SK-N-SH (cell line): ENCODE results near the gene PAWR. TPM values are rescaled to one million over a fixed set of nuclear protein-coding genes. Genes with fewer than 3 reads are reported as not detected.

ENCODE experiments used
- CTCF ChIA-PET: fragments of 300-600, 350-600 bp; formaldehyde crosslinking; extraction: SDS; loops from one replicate; lab custom pipeline; 2021; lab: Yijun Ruan, JAX
- POLR2A ChIA-PET: fragments of 350-600 bp; sonication (Branson Sonifier 250); formaldehyde crosslinking; extraction: SDS; loops from one replicate; lab custom pipeline; 2020; ENCODE audit warnings: antibody characterized with exemption, inconsistent platforms; lab: Yijun Ruan, JAX
- DNase-seq: peaks from one replicate; pipeline ENCODE4 v3.0.0; 2012
- H2AFZ ChIP-seq: fragments of 200-600 bp; sonication (generic); 2 replicates; pipeline ENCODE4 v1.8.1; 2016; ENCODE audit warnings: antibody characterized with exemption, mild to moderate bottlenecking, low read depth
- H3F3A ChIP-seq: fragments of 200-600 bp; sonication (generic); replicated peaks from 2 replicates; pipeline ENCODE3; 2016; ENCODE audit warnings: antibody characterized with exemption, mild to moderate bottlenecking; ENCODE audit not compliant: insufficient read depth
- H3K27ac ChIP-seq, 2 experiments: fragments of 200-500 bp in 1 of 2; fragments of 200-600 bp in 1 of 2; sonication (Bioruptor generic) in 1 of 2; sonication (generic), shearing (Covaris generic) in 1 of 2; 2 replicates each; pipeline versions ENCODE4 v1.5.1 to v1.6.1; 2014 to 2016; ENCODE audit warnings: low read depth in 2 of 2, inconsistent platforms in 1 of 2, low read length in 1 of 2, mild to moderate bottlenecking in 1 of 2, mixed read lengths in 1 of 2
- H3K27me3 ChIP-seq: fragments of 200-600 bp; sonication (generic), shearing (Covaris generic); 2 replicates; pipeline ENCODE4 v1.6.1; 2016; ENCODE audit warnings: mixed run types; ENCODE audit not compliant: insufficient read depth
- H3K36me3 ChIP-seq, 2 experiments: fragments of 200-500 bp in 1 of 2; fragments of 200-600 bp in 1 of 2; sonication (Bioruptor generic) in 1 of 2; sonication (generic) in 1 of 2; replicated peaks in 1 of 2; 2 replicates each; pipeline versions ENCODE3 to v1.5.1; 2014 to 2016; ENCODE audit warnings: low read length in 1 of 2, mild to moderate bottlenecking in 1 of 2; ENCODE audit not compliant: insufficient read depth in 2 of 2, control insufficient read depth in 1 of 2
- H3K4me1 ChIP-seq, 2 experiments: fragments of 200-500 bp in 1 of 2; fragments of 200-600 bp in 1 of 2; sonication (Bioruptor generic) in 1 of 2; sonication (generic), shearing (Covaris generic) in 1 of 2; 2 replicates each; pipeline versions ENCODE4 v1.5.1 to v1.6.1; 2014 to 2016; ENCODE audit warnings: low read depth in 1 of 2, low read length in 1 of 2, mixed run types in 1 of 2; ENCODE audit not compliant: insufficient read depth in 2 of 2, control insufficient read depth in 1 of 2
- H3K4me2 ChIP-seq: fragments of 200-600 bp; sonication (generic), shearing (Covaris generic); 2 replicates; pipeline ENCODE4 v1.6.1; 2017; ENCODE audit warnings: mixed run types
- H3K4me3 ChIP-seq, 2 experiments: fragments of 200-500 bp in 1 of 2; fragments of 200-600 bp in 1 of 2; sonication (Bioruptor generic) in 1 of 2; sonication (generic), shearing (Covaris generic) in 1 of 2; 2 replicates each; pipeline versions ENCODE4 v1.5.1 to v1.8.1; 2014 to 2016; ENCODE audit warnings: low read depth in 2 of 2, inconsistent platforms in 1 of 2, low read length in 1 of 2, mild to moderate bottlenecking in 1 of 2, mixed read lengths in 1 of 2, moderate library complexity in 1 of 2
- H3K79me2 ChIP-seq: fragments of 200-600 bp; sonication (generic); 2 replicates; pipeline ENCODE4 v1.8.1; 2017; ENCODE audit warnings: mild to moderate bottlenecking; ENCODE audit not compliant: insufficient read depth
- H3K9ac ChIP-seq: fragments of 200-600 bp; sonication (generic); 2 replicates; pipeline ENCODE4 v1.6.1; 2017; ENCODE audit warnings: mixed run types
- H3K9me2 ChIP-seq: fragments of 200-600 bp; sonication (generic); 2 replicates; pipeline ENCODE4 v1.6.1; 2017; ENCODE audit warnings: mixed run types
- H3K9me3 ChIP-seq: fragments of 200-600 bp; sonication (generic); 2 replicates; pipeline ENCODE4 v1.6.1; 2017; ENCODE audit warnings: mixed run types, mild to moderate bottlenecking, moderate library complexity
- H4K20me1 ChIP-seq: fragments of 200-600 bp; sonication (generic); 2 replicates; pipeline ENCODE4 v1.6.1; 2017; ENCODE audit warnings: mild to moderate bottlenecking, mixed run types; ENCODE audit not compliant: insufficient read depth
- ELF1 ChIP-seq: IDR thresholded peaks from 2 replicates; pipeline ENCODE4 v1.4.0; 2012
- GATA2 ChIP-seq: sonication (generic); formaldehyde crosslinking; IDR thresholded peaks from 2 replicates; pipeline ENCODE4 v1.5.0; 2020; ENCODE audit warnings: mild to moderate bottlenecking, missing genetic modification reagents
- IRF3 ChIP-seq: fragments of 150-350 bp; IDR thresholded peaks from 2 replicates; pipeline ENCODE4 v1.6.1; 2016; ENCODE audit warnings: mild to moderate bottlenecking, low read depth, low read length
- NFIC ChIP-seq: IDR thresholded peaks from 2 replicates; pipeline ENCODE4 v1.4.0; 2012; ENCODE audit warnings: borderline replicate concordance
- RXRA ChIP-seq: IDR thresholded peaks from 2 replicates; pipeline ENCODE4 v1.4.0; 2012; ENCODE audit warnings: low read depth, mild to moderate bottlenecking, borderline replicate concordance
- USF1 ChIP-seq: IDR thresholded peaks from 2 replicates; pipeline ENCODE4 v1.4.0; 2012; ENCODE audit warnings: low read depth, borderline replicate concordance
- WGBS: methylation state at CpG from one replicate; pipeline ENCODE4 v1.1.6; 2017; ENCODE audit warnings: low lambda C conversion rate; 5-methylcytosine and 5-hydroxymethylcytosine counted together
- polyA plus RNA-seq, 3 experiments: library from polyadenylated mRNA; depleted of rRNA; stranded (reverse); fragments of >200 nt; gene quantifications; 2 replicates each; pipeline ENCODE4 v1.2.3, GENCODE V29; 2012
- TF ChIP-seq, protein P1 (sequence below): fragments of 150-350 bp; IDR thresholded peaks from 2 replicates; pipeline ENCODE4 v1.6.1; 2017; ENCODE audit warnings: antibody characterized with exemption, low read length, low read depth, borderline replicate concordance

The PAWR gene
- polyA plus RNA-seq, 1 of the 3 experiments (the other 2 are of a cell fraction): 1.8 TPM

- WGBS: 8% methylated on average over 11 of the region's 11 CpGs
- H3K79me2 ChIP-seq: peaks cover 18% of the 10 kb centered on the region
- ChIA-PET CTCF (interaction anchor here (0.7 to 1.8 kb wide), 3 partner anchors 46 to 144 kb away, joined by 3 to 4 read pairs (median 3); no protein-coding TSS in a partner anchor), POLR2A (no interaction called here)
- DNase-seq: peak; percentile 15
- TF ChIP-seq USF1: 0 out of 2 replicates have a peak, but pooled peaks have one; percentile 26
- TF ChIP-seq, protein P1, sequence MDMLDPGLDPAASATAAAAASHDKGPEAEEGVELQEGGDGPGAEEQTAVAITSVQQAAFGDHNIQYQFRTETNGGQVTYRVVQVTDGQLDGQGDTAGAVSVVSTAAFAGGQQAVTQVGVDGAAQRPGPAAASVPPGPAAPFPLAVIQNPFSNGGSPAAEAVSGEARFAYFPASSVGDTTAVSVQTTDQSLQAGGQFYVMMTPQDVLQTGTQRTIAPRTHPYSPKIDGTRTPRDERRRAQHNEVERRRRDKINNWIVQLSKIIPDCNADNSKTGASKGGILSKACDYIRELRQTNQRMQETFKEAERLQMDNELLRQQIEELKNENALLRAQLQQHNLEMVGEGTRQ: no peak
- H3F3A ChIP-seq: peaks cover 8% of the 10 kb centered on the region
- H3K4me3 ChIP-seq: peak overlapping the region; percentile 38 to 71; a peak in 3 of 4 replicates
- no peaks in the 10 kb centered on the region for H3K36me3 ChIP-seq
- H3K27me3 ChIP-seq: no peaks in the 10 kb centered on the region; the same call in 1 of the 2 replicates
- H3K9me2 ChIP-seq: no peaks in the 10 kb centered on the region
- H3K4me1 ChIP-seq: peaks cover 4 to 5% of the 10 kb centered on the region in 2 experiments; a peak in 2 of 4 replicates
- H3K9ac ChIP-seq: peak overlapping the region; percentile 44; the same call in 1 of the 2 replicates
- H4K20me1 ChIP-seq: no peaks in the 10 kb centered on the region
- H3K9me3 ChIP-seq: no peaks in the 10 kb centered on the region
- peak overlapping the region; percentile 95 for H2AFZ ChIP-seq
- peak overlapping the region in 1 of 2 experiments; percentile 77; a peak in 2 of 4 replicates for H3K27ac ChIP-seq
- peak overlapping the region; percentile 76 for H3K4me2 ChIP-seq
Observed at GRCh38 chr12:79691511-79692248, 916 bp upstream of the PAWR start.

GRCh38 chr12:79690142-79690637, 574 bp downstream of the PAWR start:
- Histone ChIP-seq H3K9me3 (no peaks in the 10 kb centered on the region), H3K4me3 (peak overlapping the region; percentile 41 to 71), H3K79me2 (peaks cover 24% of the 10 kb centered on the region), H3K27me3 (no peaks in the 10 kb centered on the region; the same call in 1 of the 2 replicates)
- no peak for TF ChIP-seq NFIC
- TF ChIP-seq, all 33 proteins: peak for 0
- Histone ChIP-seq H2AFZ (peak overlapping the region; percentile 86), H3K9ac (peak overlapping the region; percentile 61; the same call in 1 of the 2 replicates), H3K36me3 (no peaks in the 10 kb centered on the region), H3K27ac (peak overlapping the region in 1 of 2 experiments; percentile 49; a peak in 1 of 4 replicates), H3K4me2 (peak overlapping the region; percentile 79; the same call in 1 of the 2 replicates), H4K20me1 (no peaks in the 10 kb centered on the region), H3F3A (peaks cover 8% of the 10 kb centered on the region), H3K9me2 (no peaks in the 10 kb centered on the region), H3K4me1 (peaks cover 4 to 5% of the 10 kb centered on the region in 2 experiments; a peak in 2 of 4 replicates)
- DNase-seq: peak; percentile 49
- POLR2A ChIA-PET: no interaction called here
- 7% methylated on average over 5 of the region's 45 CpGs for WGBS
- CTCF ChIA-PET: interaction anchor here (1.8 kb wide), 1 partner anchor 143 kb away, joined by 4 read pairs; no protein-coding TSS in a partner anchor

GRCh38 chr12:79689477-79690141, 1.2 kb downstream of the PAWR start:
- Histone ChIP-seq H3K36me3 (no peaks in the 10 kb centered on the region), H4K20me1 (no peaks in the 10 kb centered on the region), H3K4me1 (peaks cover 4 to 5% of the 10 kb centered on the region in 2 experiments; a peak in 2 of 4 replicates), H2AFZ (peak overlapping the region; percentile 86), H3K27me3 (no peaks in the 10 kb centered on the region; the same call in 1 of the 2 replicates), H3K27ac (peak overlapping the region in 1 of 2 experiments; percentile 20; a peak in 1 of 4 replicates), H3K4me2 (peak overlapping the region; percentile 79), H3F3A (peaks cover 13% of the 10 kb centered on the region), H3K9me3 (no peaks in the 10 kb centered on the region), H3K79me2 (peaks cover 24% of the 10 kb centered on the region), H3K9ac (peak overlapping the region; percentile 61; the same call in 1 of the 2 replicates), H3K9me2 (no peaks in the 10 kb centered on the region), H3K4me3 (peak overlapping the region; percentile 41 to 71)
- POLR2A ChIA-PET: no interaction called here
- TF ChIP-seq IRF3 (no peak), ELF1 (no peak), GATA2 (no peak), RXRA (no peak)
- peak; percentile 52 for DNase-seq
- CTCF ChIA-PET: interaction anchor here (1.8 kb wide), 1 partner anchor 142 kb away, joined by 4 read pairs; no protein-coding TSS in a partner anchor
- 2% methylated on average over 20 of the region's 66 CpGs for WGBS
